Stomach (tissue), 9 donors: ENCODE results near the gene RCAN1. TPM values are rescaled to one million over a fixed set of nuclear protein-coding genes. Genes with fewer than 3 reads are reported as not detected.

Experiments
- DNase-seq, 2 donors: peaks; one replicate each; pipeline versions ENCODE4 v3.0.0 to v3.0.0-alpha.2; 2013 to 2019
- H3K27ac ChIP-seq, 5 donors: fragments of 200-600 bp in 4 of 5; sonication (generic) in 4 of 5; one replicate each; pipeline ENCODE4 v1.5.1; 2013 to 2019; ENCODE audit warnings: mild to moderate bottlenecking in 1 of 5, moderate library complexity in 1 of 5
- H3K27me3 ChIP-seq, 3 donors: fragments of 200-600 bp; sonication (generic); one replicate each; pipeline ENCODE4 v1.5.1; 2017 to 2019; ENCODE audit warnings: mixed run types in 1 of 3
- H3K36me3 ChIP-seq, 4 donors: fragments of 200-600 bp; sonication (generic); 1 replicate in 3 of 4; 2 replicates in 1 of 4; pipeline ENCODE4 v1.5.1; 2016 to 2019
- H3K4me1 ChIP-seq, 4 donors: fragments of 200-600 bp; sonication (generic); one replicate each; pipeline ENCODE4 v1.5.1; 2016 to 2019
- H3K4me3 ChIP-seq, 4 donors: fragments of 200-600 bp; sonication (generic) in 3 of 4; one replicate each; pipeline ENCODE4 v1.5.1; 2016 to 2019; ENCODE audit warnings: mild to moderate bottlenecking in 1 of 4
- H3K9me3 ChIP-seq, 4 donors: fragments of 200-600 bp; sonication (generic); one replicate each; pipeline ENCODE4 v1.5.1; 2016 to 2019
- CTCF ChIP-seq, 7 experiments: fragments of 450-650 bp in 4 of 7; fragments of 200-600 bp in 3 of 7; sonication (generic) in 3 of 7; IDR thresholded peaks; one replicate each; pipeline ENCODE4 v1.5.1; 2016 to 2019; ENCODE audit warnings: antibody characterized with exemption in 7 of 7, control low read depth in 2 of 7, mild to moderate bottlenecking in 1 of 7
- EP300 ChIP-seq: sonication (generic); formaldehyde crosslinking; IDR thresholded peaks from one replicate; pipeline ENCODE4 v1.6.1; 2017; ENCODE audit warnings: antibody characterized with exemption
- POLR2A ChIP-seq, 4 donors: fragments of 450-650 bp; IDR thresholded peaks; one replicate each; pipeline ENCODE4 v1.6.1; 2016; ENCODE audit warnings: antibody characterized with exemption in 4 of 4, control low read depth in 2 of 4, mild to moderate bottlenecking in 1 of 4, moderate library complexity in 1 of 4
- POLR2AphosphoS5 ChIP-seq, 3 donors: sonication (generic); formaldehyde crosslinking; IDR thresholded peaks; one replicate each; pipeline ENCODE4 v1.6.1; 2016; ENCODE audit warnings: antibody characterized with exemption in 3 of 3
- WGBS, 5 donors: extraction: QIAGEN DNeasy Blood & Tissue Kit in 3 of 5; methylation state at CpG; one replicate each; pipeline versions ENCODE4 v1.1.5 to v1.1.7; 2013 to 2018; 5-methylcytosine and 5-hydroxymethylcytosine counted together
- intact Hi-C: fragments of 100-400 bp; cut with DNase I; formaldehyde crosslinking; loops from one replicate; pipeline ENCODE4 v1.15.1; 2023; ENCODE audit warnings: low total_unique reads
- polyA plus RNA-seq, 3 donors: library from polyadenylated mRNA; stranded (reverse); fragments of 200-250 nt; gene quantifications; one replicate each; pipeline ENCODE4 v1.2.3, GENCODE V29; 2013
- total RNA-seq, 5 donors: library from RNA; depleted of rRNA; stranded (reverse); fragments of >200 nt; gene quantifications; one replicate each; pipeline versions ENCODE4 v1.1.0 to v1.2.3, GENCODE V29; 2014 to 2016
- donor health status: healthy with polysubstance abuse.
- donor health status: Bipolar disorder and iron deficiency.
- donor health status: healthy.

The RCAN1 gene
- total and polyA plus RNA-seq, 8 donors, result 15.6 to 85.7 (median 31.5) TPM

DNA sequence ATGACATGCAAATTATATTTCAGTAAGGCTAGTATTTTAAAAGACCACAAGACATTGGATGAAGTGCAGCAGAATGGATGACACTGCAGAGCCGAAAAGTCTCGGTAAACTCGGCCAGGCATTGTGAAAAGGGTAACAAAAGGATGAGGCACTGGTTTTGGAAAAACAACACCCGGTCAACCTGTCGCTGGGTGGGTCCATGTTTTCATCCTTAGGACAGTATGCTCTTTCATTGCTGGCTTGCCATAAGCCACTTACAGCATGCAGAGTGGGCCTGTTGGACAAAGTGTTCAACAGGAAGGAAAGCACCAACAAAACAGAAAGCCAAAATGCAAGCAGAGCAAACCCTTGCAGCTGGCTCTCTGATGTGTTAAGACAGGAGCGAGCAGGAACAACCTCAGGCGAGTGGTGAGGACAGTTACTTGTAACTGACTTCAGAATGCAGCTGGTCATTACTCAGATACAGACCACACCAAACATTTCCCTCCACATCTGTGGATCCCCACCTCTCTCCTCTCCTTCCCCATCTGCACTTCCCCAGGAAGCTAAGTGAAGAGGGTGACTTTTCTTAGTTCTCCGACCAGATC is 2.9 kb upstream of the RCAN1 start:
- 81 to 86% (median 83%) methylated on average over 8 of the region's 8 CpGs for WGBS, 5 donors
- H3K36me3 ChIP-seq, result no peaks in the 10 kb centered on the region
- H3K9me3 ChIP-seq, result no peaks in the 10 kb centered on the region
- H3K27ac ChIP-seq, result no peak overlapping the region
- intact Hi-C loops, result no loop called here
- H3K4me1 ChIP-seq, result peaks cover 16 to 21% (median 18%) of the 10 kb centered on the region in 4 donors
- peaks cover 0 to 7% (median 0%) of the 10 kb centered on the region in 3 donors for H3K27me3 ChIP-seq
- TF ChIP-seq EP300, result no peak
- no peak for DNase-seq
- no peak overlapping the region for H3K4me3 ChIP-seq

GRCh38 chr21:34615487-34615814 is 538 bp upstream of the RCAN1 start:
- H3K27ac ChIP-seq, result peak overlapping the region; percentile 89 to 93 (median 89)
- intact Hi-C loops, result no loop called here
- 0 to 3% (median 2%) methylated on average over 8 of the region's 8 CpGs for WGBS, 5 donors

GRCh38 chr21:34613679-34614627 is 960 bp downstream of the RCAN1 start:
- intact Hi-C loops, result no loop called here
- peaks cover 23 to 30% (median 25%) of the 10 kb centered on the region in 4 donors for H3K4me1 ChIP-seq
- H3K36me3 ChIP-seq, result no peaks in the 10 kb centered on the region
- peak overlapping the region; percentile 72 to 89 (median 78) for H3K4me3 ChIP-seq
- DNase-seq, result peak in 1 of 2 donors; percentile 47
- no peaks in the 10 kb centered on the region for H3K9me3 ChIP-seq
- H3K27ac ChIP-seq, result peak overlapping the region; percentile 89 to 93 (median 89)
- TF ChIP-seq POLR2A (IDR thresholded peaks at IDR 0.05) (no peak), CTCF (IDR thresholded peaks at IDR 0.05) (no peak), EP300 (no peak), POLR2AphosphoS5 (IDR thresholded peaks at IDR 0.05) (no peak)
- 8 to 9% (median 8%) methylated on average over 28 to 43 of the region's 43 CpGs for WGBS, 5 donors
- H3K27me3 ChIP-seq, result no peaks in the 10 kb centered on the region

More at GRCh38 chr21:34615487-34615814, 538 bp upstream of the RCAN1 start:
- Histone ChIP-seq H3K9me3 (no peaks in the 10 kb centered on the region), H3K4me1 (peaks cover 23 to 30% (median 25%) of the 10 kb centered on the region in 4 donors), H3K27me3 (no peaks in the 10 kb centered on the region), H3K36me3 (no peaks in the 10 kb centered on the region), H3K4me3 (peak overlapping the region; percentile 72 to 89 (median 78))
- no peak for DNase-seq
- TF ChIP-seq POLR2AphosphoS5 (IDR thresholded peaks at IDR 0.05) (no peak), POLR2A (IDR thresholded peaks at IDR 0.05) (no peak), CTCF (IDR thresholded peaks at IDR 0.05) (no peak), EP300 (no peak)

DNA sequence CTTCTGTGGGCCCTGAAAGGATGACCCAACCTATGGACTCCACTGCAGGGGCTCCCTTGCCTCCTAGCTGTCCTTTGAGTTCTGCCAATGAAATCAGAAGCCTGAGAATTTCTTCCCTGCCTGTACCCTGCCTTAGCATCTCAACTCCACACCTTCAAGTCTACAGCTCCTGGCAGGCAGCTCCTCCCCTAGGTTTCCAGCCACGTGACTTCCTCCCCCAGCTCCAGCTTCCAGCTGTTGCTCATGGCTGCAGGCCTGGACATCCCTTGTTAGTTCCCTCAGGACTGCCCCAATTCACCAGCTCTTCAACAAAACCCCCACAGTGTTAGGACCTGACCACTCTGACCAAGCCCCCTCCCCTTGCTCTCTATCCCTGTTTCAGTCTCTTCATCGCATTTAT is 2.4 kb downstream of the RCAN1 start:
- Histone ChIP-seq H3K27me3 (no peaks in the 10 kb centered on the region), H3K4me3 (no peak overlapping the region), H3K9me3 (no peaks in the 10 kb centered on the region), H3K27ac (no peak overlapping the region), H3K4me1 (peaks cover 23 to 30% (median 25%) of the 10 kb centered on the region in 4 donors), H3K36me3 (no peaks in the 10 kb centered on the region)
- TF ChIP-seq POLR2AphosphoS5 (IDR thresholded peaks at IDR 0.05) (no peak), POLR2A (IDR thresholded peaks at IDR 0.05) (no peak), CTCF (IDR thresholded peaks at IDR 0.05) (no peak), EP300 (no peak)
- 65 to 80% (median 78%) methylated on average over 2 of the region's 2 CpGs for WGBS, 5 donors
- DNase-seq, result no peak
- intact Hi-C loops, result no loop called here
